Neural cell (in vitro differentiated cells): ENCODE measurements around the gene CARD9.

Experiments used
- EP300 ChIP-seq: fragments of 450-650 bp; conservative IDR thresholded peaks from 2 replicates; pipeline ENCODE4 v1.6.1; 2014; ENCODE audit warnings: antibody characterized with exemption, mild to moderate bottlenecking, moderate library complexity; ENCODE audit not compliant: poor library complexity, severe bottlenecking
- EZH2 ChIP-seq: fragments of 200-600, 300-800 bp; shearing (Covaris generic), sonication (generic); IDR thresholded peaks from 2 replicates; pipeline ENCODE4 v1.6.1; 2014; ENCODE audit warnings: antibody characterized with exemption, low read length, borderline replicate concordance, mild to moderate bottlenecking; ENCODE audit not compliant: insufficient read depth, poor library complexity, severe bottlenecking
- MXI1 ChIP-seq: fragments of 450-650 bp; conservative IDR thresholded peaks from 2 replicates; pipeline ENCODE4 v1.6.1; 2014; ENCODE audit warnings: antibody characterized with exemption, mild to moderate bottlenecking; ENCODE audit not compliant: poor library complexity, severe bottlenecking
- POLR2AphosphoS5 ChIP-seq: IDR thresholded peaks from 2 replicates; pipeline ENCODE4 v1.6.1; 2012
- RAD21 ChIP-seq: fragments of 450-650 bp; conservative IDR thresholded peaks from 2 replicates; pipeline ENCODE4 v1.6.1; 2014; ENCODE audit warnings: antibody characterized with exemption, mild to moderate bottlenecking, moderate library complexity
- SMC3 ChIP-seq: fragments of 450-650 bp; conservative IDR thresholded peaks from 2 replicates; pipeline ENCODE4 v1.6.1; 2014; ENCODE audit warnings: antibody characterized with exemption, mild to moderate bottlenecking, moderate library complexity; ENCODE audit not compliant: poor library complexity
- TAF1 ChIP-seq: IDR thresholded peaks from 2 replicates; pipeline ENCODE4 v1.6.1; 2012; ENCODE audit warnings: low read depth
- TF ChIP-seq, protein P1 (sequence below): fragments of 450-650 bp; IDR thresholded peaks from 2 replicates; pipeline ENCODE4 v1.5.1; 2014; ENCODE audit warnings: antibody characterized with exemption, mild to moderate bottlenecking, moderate library complexity; ENCODE audit not compliant: poor library complexity, severe bottlenecking
- TF ChIP-seq, protein P2 (sequence below): IDR thresholded peaks from 2 replicates; pipeline ENCODE4 v1.6.1; 2012; ENCODE audit warnings: borderline replicate concordance

DNA sequence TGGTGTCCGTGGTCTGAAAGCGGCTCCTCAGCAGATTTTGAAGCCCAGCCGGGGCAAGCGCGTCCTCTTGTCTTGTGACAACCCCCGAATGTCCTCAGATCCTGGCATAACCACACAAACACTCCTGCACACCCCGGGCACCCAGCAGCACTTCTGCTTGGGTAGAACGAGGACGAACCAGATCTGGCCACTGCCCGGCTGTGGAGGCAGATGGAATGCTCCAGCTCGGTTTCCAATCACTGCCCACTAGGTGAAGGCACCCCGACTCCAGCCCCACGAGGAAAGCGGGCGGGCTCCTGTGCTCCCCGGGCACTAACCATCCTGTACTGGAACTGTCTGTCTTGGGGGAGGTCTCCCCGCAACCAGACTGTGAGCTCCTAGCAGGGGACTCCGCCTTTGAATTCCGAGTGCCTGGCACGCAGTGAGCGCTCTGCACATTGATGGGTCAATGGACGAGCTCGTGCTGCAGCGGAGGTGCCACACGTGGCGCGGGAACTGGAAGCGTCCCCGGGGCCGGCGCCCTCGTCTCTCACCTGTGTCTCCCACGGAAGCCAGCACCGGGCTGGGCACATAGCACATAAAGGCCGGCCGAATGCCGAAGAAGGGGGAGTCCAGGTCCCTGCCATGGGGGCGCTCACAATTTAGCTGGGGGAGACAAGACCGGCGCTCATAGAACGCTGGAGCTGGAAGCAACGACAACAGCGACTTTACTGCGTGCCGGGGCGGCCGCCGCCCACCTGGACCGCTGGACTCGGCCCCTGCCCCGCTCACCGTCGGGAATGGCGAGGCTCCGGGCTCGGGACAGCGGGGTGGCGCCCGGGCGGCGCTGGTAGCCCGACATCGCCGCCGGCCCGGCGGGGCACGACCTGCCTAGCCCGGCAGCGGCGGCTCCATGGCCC lies 36.3 kb upstream of the CARD9 start:
- TF ChIP-seq EP300 (no peak), EZH2 (no peak), SMC3 (no peak), TAF1 (no peak), POLR2AphosphoS5 (no peak), RAD21 (no peak), MXI1 (peak; percentile 84)
- TF ChIP-seq, protein P1, sequence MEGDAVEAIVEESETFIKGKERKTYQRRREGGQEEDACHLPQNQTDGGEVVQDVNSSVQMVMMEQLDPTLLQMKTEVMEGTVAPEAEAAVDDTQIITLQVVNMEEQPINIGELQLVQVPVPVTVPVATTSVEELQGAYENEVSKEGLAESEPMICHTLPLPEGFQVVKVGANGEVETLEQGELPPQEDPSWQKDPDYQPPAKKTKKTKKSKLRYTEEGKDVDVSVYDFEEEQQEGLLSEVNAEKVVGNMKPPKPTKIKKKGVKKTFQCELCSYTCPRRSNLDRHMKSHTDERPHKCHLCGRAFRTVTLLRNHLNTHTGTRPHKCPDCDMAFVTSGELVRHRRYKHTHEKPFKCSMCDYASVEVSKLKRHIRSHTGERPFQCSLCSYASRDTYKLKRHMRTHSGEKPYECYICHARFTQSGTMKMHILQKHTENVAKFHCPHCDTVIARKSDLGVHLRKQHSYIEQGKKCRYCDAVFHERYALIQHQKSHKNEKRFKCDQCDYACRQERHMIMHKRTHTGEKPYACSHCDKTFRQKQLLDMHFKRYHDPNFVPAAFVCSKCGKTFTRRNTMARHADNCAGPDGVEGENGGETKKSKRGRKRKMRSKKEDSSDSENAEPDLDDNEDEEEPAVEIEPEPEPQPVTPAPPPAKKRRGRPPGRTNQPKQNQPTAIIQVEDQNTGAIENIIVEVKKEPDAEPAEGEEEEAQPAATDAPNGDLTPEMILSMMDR: no peak
- TF ChIP-seq, protein P2, sequence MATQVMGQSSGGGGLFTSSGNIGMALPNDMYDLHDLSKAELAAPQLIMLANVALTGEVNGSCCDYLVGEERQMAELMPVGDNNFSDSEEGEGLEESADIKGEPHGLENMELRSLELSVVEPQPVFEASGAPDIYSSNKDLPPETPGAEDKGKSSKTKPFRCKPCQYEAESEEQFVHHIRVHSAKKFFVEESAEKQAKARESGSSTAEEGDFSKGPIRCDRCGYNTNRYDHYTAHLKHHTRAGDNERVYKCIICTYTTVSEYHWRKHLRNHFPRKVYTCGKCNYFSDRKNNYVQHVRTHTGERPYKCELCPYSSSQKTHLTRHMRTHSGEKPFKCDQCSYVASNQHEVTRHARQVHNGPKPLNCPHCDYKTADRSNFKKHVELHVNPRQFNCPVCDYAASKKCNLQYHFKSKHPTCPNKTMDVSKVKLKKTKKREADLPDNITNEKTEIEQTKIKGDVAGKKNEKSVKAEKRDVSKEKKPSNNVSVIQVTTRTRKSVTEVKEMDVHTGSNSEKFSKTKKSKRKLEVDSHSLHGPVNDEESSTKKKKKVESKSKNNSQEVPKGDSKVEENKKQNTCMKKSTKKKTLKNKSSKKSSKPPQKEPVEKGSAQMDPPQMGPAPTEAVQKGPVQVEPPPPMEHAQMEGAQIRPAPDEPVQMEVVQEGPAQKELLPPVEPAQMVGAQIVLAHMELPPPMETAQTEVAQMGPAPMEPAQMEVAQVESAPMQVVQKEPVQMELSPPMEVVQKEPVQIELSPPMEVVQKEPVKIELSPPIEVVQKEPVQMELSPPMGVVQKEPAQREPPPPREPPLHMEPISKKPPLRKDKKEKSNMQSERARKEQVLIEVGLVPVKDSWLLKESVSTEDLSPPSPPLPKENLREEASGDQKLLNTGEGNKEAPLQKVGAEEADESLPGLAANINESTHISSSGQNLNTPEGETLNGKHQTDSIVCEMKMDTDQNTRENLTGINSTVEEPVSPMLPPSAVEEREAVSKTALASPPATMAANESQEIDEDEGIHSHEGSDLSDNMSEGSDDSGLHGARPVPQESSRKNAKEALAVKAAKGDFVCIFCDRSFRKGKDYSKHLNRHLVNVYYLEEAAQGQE: no peak
